Brain microvascular endothelial cell (primary cell): ENCODE measurements around the gene KCNH6.

Source experiments
- DNase-seq: peaks from one replicate; pipeline ENCODE4 v3.0.0-alpha.2; 2020
- H3K27ac ChIP-seq: fragments of 250-450 bp; sonication (Bioruptor Pico); 2 replicates; pipeline ENCODE4 v1.5.1; 2020; ENCODE audit warnings: mild to moderate bottlenecking, moderate library complexity
- H3K27me3 ChIP-seq: fragments of 250-450 bp; sonication (Bioruptor Pico); replicated peaks from 2 replicates; pipeline ENCODE4 v1.5.1; 2020; ENCODE audit warnings: mild to moderate bottlenecking
- H3K36me3 ChIP-seq: fragments of 250-450 bp; sonication (Bioruptor Pico); replicated peaks from 2 replicates; pipeline ENCODE4 v1.5.1; 2020; ENCODE audit warnings: mild to moderate bottlenecking
- H3K4me3 ChIP-seq: 2 replicates; pipeline ENCODE4 v1.5.1; 2011; ENCODE audit warnings: low read depth, mild to moderate bottlenecking, control low read depth, low read length, moderate library complexity
- CTCF ChIP-seq: IDR thresholded peaks from 2 replicates; pipeline ENCODE4 v1.5.1; 2011; ENCODE audit warnings: low read depth, mild to moderate bottlenecking, moderate library complexity, low read length, control low read depth, inconsistent platforms; ENCODE audit errors: missing control alignments
- in situ Hi-C: cut with HindIII; loops from 2 replicates; pipeline ENCODE4 v1.10.0; 2017; ENCODE audit warnings: low sequenced_read_pairs, low pct_ligation_motif_present

Gene KCNH6

GRCh38 chr17:63579633-63580032 is 56.5 kb downstream of the KCNH6 start:
- no peak overlapping the region for H3K27ac ChIP-seq
- no peak overlapping the region for H3K4me3 ChIP-seq
- H3K36me3 ChIP-seq = peaks cover 26% of the 10 kb centered on the region
- in situ Hi-C loops = no loop called here
- TF ChIP-seq CTCF = no peak
- DNase-seq = no peak
- H3K27me3 ChIP-seq = no peaks in the 10 kb centered on the region

DNA sequence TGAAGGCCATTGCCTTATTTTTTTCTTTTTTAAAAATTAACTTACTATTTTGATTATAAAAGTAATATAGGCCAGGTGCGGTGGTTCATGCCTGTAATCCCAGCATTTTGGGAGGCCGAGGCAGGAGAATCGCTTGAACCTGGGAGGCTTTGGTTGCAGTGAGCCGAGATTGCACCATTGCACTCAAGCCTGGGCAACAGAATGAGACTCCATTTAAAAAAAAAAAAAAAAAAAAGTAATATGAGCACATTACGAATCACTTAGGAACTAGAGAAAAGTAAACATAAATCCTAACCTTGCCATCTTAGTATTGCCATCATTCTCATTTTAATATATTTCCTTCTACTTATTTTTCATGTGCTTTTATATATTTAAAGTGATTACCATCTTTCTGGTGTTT is 64.6 kb downstream of the KCNH6 start:
- no peak for DNase-seq
- no peak for TF ChIP-seq CTCF
- Histone ChIP-seq H3K36me3 (peaks cover 41% of the 10 kb centered on the region), H3K27me3 (no peaks in the 10 kb centered on the region), H3K27ac (no peak overlapping the region), H3K4me3 (no peak overlapping the region)
- in situ Hi-C loops = no loop called here

DNA sequence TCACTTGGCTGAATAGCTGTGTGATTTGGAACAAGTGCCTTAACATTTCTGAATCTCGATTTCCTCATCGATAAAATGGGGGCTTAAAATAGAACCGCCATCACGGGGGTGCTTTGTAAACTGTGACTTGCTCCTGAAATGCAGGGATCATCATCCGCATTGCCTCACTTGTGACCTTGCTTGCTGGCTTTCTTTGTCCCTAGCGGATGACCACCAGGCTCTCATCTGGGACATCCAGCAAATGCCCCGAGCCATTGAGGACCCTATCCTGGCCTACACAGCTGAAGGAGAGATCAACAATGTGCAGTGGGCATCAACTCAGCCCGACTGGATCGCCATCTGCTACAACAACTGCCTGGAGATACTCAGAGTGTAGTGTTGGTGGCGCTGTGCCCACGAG is 65.6 kb downstream of the KCNH6 start:
- DNase-seq = no peak
- Histone ChIP-seq H3K27me3 (no peaks in the 10 kb centered on the region), H3K4me3 (no peak overlapping the region), H3K36me3 (peaks cover 36% of the 10 kb centered on the region), H3K27ac (no peak overlapping the region)
- TF ChIP-seq CTCF = no peak
- in situ Hi-C loops = no loop called here

DNA sequence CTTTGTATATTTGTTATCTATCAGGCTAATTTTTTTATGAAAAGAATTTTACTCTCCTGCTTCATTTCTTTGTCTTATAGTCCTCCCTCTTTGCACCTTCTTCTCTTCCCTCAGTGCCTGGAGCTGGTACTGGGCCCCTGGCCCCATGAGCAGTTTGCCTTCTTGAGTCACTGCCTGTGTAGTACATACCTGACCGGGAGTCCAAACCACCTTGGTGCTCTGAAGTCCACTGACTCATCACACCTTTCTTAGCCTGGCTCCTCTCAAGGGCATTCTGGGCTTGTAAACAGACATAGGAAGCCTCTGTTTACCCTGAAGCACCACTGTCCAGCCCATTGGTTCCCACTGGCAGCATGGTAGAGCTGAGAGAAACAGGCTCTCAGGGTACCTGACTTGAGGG is 66.5 kb downstream of the KCNH6 start:
- DNase-seq = no peak
- peaks cover 33% of the 10 kb centered on the region for H3K36me3 ChIP-seq
- no peak for TF ChIP-seq CTCF
- no peaks in the 10 kb centered on the region for H3K27me3 ChIP-seq
- in situ Hi-C loops = no loop called here
- H3K4me3 ChIP-seq = no peak overlapping the region
- H3K27ac ChIP-seq = no peak overlapping the region

DNA sequence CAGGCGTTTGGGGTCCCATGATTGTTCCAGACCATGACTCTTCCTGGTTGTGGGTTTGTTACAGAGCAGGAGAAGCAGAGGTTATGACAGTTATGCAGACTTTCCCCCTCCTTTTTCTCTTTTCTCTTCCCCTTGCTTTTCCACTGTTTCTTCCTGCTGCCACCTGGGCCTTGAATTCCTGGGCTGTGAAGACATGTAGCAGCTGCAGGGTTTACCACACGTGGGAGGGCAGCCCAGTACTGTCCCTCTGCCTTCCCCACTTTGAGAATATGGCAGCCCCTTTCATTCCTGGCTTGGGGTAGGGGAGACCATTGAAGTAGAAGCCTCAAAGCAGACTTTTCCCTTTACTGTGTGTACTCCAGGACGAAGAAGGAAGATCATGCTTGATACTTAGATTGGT is 69.6 kb downstream of the KCNH6 start:
- no peak for DNase-seq
- Histone ChIP-seq H3K36me3 (peaks cover 19% of the 10 kb centered on the region), H3K27ac (no peak overlapping the region), H3K27me3 (no peaks in the 10 kb centered on the region), H3K4me3 (no peak overlapping the region)
- in situ Hi-C loops = no loop called here
- no peak for TF ChIP-seq CTCF

- no peak overlapping the region for H3K27ac ChIP-seq
- no peak for DNase-seq
- H3K36me3 ChIP-seq = peaks cover 8% of the 10 kb centered on the region
- no peak overlapping the region for H3K4me3 ChIP-seq
- TF ChIP-seq CTCF = no peak
- in situ Hi-C loops = no loop called here
- no peaks in the 10 kb centered on the region for H3K27me3 ChIP-seq
Measured at GRCh38 chr17:63595132-63595531, 72.0 kb downstream of the KCNH6 start.
